CD4-positive, alpha-beta T cell (primary cell): ENCODE results near the gene MRPS12. TPM values are rescaled to one million over a fixed set of nuclear protein-coding genes. Genes with fewer than 3 reads are reported as not detected.

ENCODE experiments used
- ATAC-seq: fragments of 200-7000 bp; cut with Tn5 transposase; one replicate; pipeline ENCODE4 v1.10.0; 2022; ENCODE audit warnings: mild to moderate bottlenecking; ENCODE audit not compliant: poor library complexity
- CTCF ChIA-PET: fragments of 350-600 bp; sonication (Branson Sonifier 250); formaldehyde crosslinking; loops from one replicate; lab custom pipeline; 2021; ENCODE audit warnings: antibody characterized with exemption, inconsistent platforms; lab: Charles Lee
- POLR2A ChIA-PET: fragments of 350-600 bp; sonication (Branson Sonifier 250); formaldehyde crosslinking; loops from one replicate; lab custom pipeline; 2021; ENCODE audit warnings: antibody characterized with exemption, inconsistent platforms; lab: Charles Lee
- DNase-seq, 14 experiments: peaks; one replicate each; pipeline ENCODE4 v3.0.0-alpha.2; 2013 to 2020; ENCODE audit warnings: mixed read lengths in 2 of 14
- H3K27ac ChIP-seq, 2 donors: one replicate each; pipeline versions ENCODE4 v1.5.1 to v1.7.0; 2013; ENCODE audit warnings: low read length in 2 of 2, low read depth in 1 of 2, mild to moderate bottlenecking in 1 of 2
- H3K27me3 ChIP-seq, 2 experiments: 1 replicate in 1 of 2; 2 replicates in 1 of 2; pipeline versions ENCODE4 v1.6.1 to v1.7.0; 2013; ENCODE audit warnings: low read length in 2 of 2, control low read depth in 1 of 2, mild to moderate bottlenecking in 1 of 2, moderate library complexity in 1 of 2; ENCODE audit not compliant: insufficient read depth in 2 of 2, control insufficient read depth in 1 of 2
- H3K36me3 ChIP-seq: one replicate; pipeline ENCODE4 v1.6.1; 2013; ENCODE audit warnings: low read length, control low read depth; ENCODE audit not compliant: insufficient read depth
- H3K4me1 ChIP-seq: one replicate; pipeline ENCODE4 v1.6.1; 2013; ENCODE audit warnings: low read length, control low read depth; ENCODE audit not compliant: insufficient read depth
- H3K4me3 ChIP-seq: one replicate; pipeline ENCODE4 v1.5.1; 2013; ENCODE audit warnings: mild to moderate bottlenecking, low read length, moderate library complexity
- H3K9me3 ChIP-seq, 2 experiments: 1 replicate in 1 of 2; 2 replicates in 1 of 2; pipeline versions ENCODE4 v1.6.1 to v1.7.0; 2013; ENCODE audit warnings: low read length in 2 of 2, mild to moderate bottlenecking in 2 of 2, control low read depth in 1 of 2, moderate library complexity in 1 of 2; ENCODE audit not compliant: control insufficient read depth in 1 of 2, insufficient read depth in 1 of 2
- H3K27ac Mint-ChIP-seq: one replicate; pipeline ENCODE4 v1.8.0; 2020; ENCODE audit warnings: mixed read lengths
- H3K27me3 Mint-ChIP-seq: one replicate; pipeline ENCODE4 v1.8.0; 2021; ENCODE audit warnings: mixed read lengths
- H3K36me3 Mint-ChIP-seq: one replicate; pipeline ENCODE4 v1.8.0; 2021; ENCODE audit warnings: low read depth, mixed read lengths
- H3K4me1 Mint-ChIP-seq: one replicate; pipeline ENCODE4 v1.8.0; 2021; ENCODE audit warnings: low read depth, mixed read lengths
- H3K4me3 Mint-ChIP-seq: one replicate; pipeline ENCODE4 v1.8.0; 2020; ENCODE audit warnings: mild to moderate bottlenecking, mixed read lengths
- H3K9me3 Mint-ChIP-seq: one replicate; pipeline ENCODE4 v1.8.0; 2020; ENCODE audit warnings: mixed read lengths
- intact Hi-C, 2 experiments: fragments of 100-400 bp; cut with DNase I in 1 of 2; cut with micrococcal nuclease in 1 of 2; formaldehyde crosslinking; loops; one replicate each; pipeline versions ENCODE4 v1.15.1 to v1.9.0; 2023 to 2025; cut with DNase I, micrococcal nuclease
- total RNA-seq, 174 experiments: library from RNA in 2 of 174; stranded (reverse) in 2 of 174; gene quantifications; one replicate each; pipeline ENCODE4 v1.2.3 and lab custom pipeline; 2021 to 2026
- TF ChIP-seq, protein P1 (sequence below): fragments of 200-600 bp; IDR thresholded peaks from one replicate; pipeline ENCODE4 v1.8.0; 2022; ENCODE audit warnings: antibody characterized with exemption, mild to moderate bottlenecking

Gene MRPS12
- total RNA-seq, 2 experiments from 2014 or later: 13.7 to 15.4 TPM

DNA sequence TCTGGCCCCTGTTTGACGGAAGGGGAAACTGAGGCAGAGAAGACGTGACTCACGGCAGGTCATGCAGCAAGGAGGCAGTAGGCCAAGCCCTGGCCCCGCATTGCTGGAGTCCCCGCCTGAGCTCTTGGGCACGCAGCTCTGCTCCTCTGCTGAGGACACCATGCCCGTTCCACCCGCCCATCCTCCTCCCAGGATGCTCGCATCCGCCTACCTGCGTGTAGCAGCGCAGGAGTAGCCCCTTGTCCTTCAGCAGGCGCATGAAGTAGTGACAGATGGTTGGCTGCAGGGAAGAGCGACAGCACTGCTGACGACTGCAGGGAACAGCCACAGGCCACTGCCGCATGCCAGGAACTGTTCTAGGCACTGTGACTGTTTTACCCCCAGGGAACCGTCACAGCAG is 41.9 kb upstream of the MRPS12 start:
- Mint-ChIP-seq H3K9me3 (no peaks in the 10 kb centered on the region), H3K4me1 (peaks cover 6% of the 10 kb centered on the region), H3K4me3 (no peak overlapping the region), H3K27me3 (no peaks in the 10 kb centered on the region), H3K27ac (no peak overlapping the region), H3K36me3 (peaks cover 29% of the 10 kb centered on the region)
- DNase-seq (no peak), ATAC-seq (no peak)
- H3K4me3 ChIP-seq: no peak overlapping the region
- ChIA-PET POLR2A (interaction anchor here (0.9 kb wide), 1 partner anchor 31 kb away, joined by 3 read pairs; no protein-coding TSS in a partner anchor), CTCF (interaction anchor here (1.7 to 3.0 kb wide), 3 partner anchors 22 to 41 kb away, joined by 5 to 13 read pairs (median 5); partner anchors contain the start of genes MRPS12 and SARS2)
- peaks cover 7% of the 10 kb centered on the region for H3K4me1 ChIP-seq
- no peaks in the 10 kb centered on the region for H3K27me3 ChIP-seq
- TF ChIP-seq, protein P1, sequence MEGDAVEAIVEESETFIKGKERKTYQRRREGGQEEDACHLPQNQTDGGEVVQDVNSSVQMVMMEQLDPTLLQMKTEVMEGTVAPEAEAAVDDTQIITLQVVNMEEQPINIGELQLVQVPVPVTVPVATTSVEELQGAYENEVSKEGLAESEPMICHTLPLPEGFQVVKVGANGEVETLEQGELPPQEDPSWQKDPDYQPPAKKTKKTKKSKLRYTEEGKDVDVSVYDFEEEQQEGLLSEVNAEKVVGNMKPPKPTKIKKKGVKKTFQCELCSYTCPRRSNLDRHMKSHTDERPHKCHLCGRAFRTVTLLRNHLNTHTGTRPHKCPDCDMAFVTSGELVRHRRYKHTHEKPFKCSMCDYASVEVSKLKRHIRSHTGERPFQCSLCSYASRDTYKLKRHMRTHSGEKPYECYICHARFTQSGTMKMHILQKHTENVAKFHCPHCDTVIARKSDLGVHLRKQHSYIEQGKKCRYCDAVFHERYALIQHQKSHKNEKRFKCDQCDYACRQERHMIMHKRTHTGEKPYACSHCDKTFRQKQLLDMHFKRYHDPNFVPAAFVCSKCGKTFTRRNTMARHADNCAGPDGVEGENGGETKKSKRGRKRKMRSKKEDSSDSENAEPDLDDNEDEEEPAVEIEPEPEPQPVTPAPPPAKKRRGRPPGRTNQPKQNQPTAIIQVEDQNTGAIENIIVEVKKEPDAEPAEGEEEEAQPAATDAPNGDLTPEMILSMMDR: no peak
- H3K9me3 ChIP-seq: no peaks in the 10 kb centered on the region
- H3K36me3 ChIP-seq: peaks cover 41% of the 10 kb centered on the region
- intact Hi-C loops: loop anchor here (5.0 kb wide), 2 partner anchors 122 to 347 kb away; no protein-coding TSS in a partner anchor
- no peak overlapping the region for H3K27ac ChIP-seq

DNA sequence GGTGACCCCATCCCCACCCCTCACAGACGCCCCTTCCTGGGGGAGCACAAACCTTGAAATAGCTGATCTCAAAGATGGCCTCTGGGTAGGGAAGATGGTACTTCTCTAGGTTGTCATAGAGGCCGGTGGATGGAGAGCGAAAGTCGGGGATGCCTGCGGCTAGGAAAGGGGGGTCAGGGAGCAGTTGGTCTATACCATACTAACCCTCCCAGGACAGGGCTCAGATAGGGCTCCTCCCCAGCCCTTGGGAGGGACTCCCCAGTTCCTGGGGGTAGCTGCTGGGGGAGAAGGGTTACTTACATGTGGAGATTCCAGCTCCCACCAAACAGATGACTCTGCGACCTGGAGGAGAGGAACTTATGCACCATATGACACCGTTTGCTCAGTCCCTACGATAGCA is 40.9 kb upstream of the MRPS12 start:
- H3K9me3 Mint-ChIP-seq: no peaks in the 10 kb centered on the region
- no peak for DNase-seq
- peaks cover 6% of the 10 kb centered on the region for H3K4me1 Mint-ChIP-seq
- no peak overlapping the region for H3K27ac Mint-ChIP-seq
- Histone ChIP-seq H3K27ac (no peak overlapping the region), H3K36me3 (peaks cover 42% of the 10 kb centered on the region), H3K9me3 (no peaks in the 10 kb centered on the region), H3K4me1 (peaks cover 8% of the 10 kb centered on the region), H3K27me3 (no peaks in the 10 kb centered on the region), H3K4me3 (no peak overlapping the region)
- no peak for ATAC-seq
- ChIA-PET POLR2A (interaction anchor here (0.9 kb wide), 1 partner anchor 32 kb away, joined by 3 read pairs; no protein-coding TSS in a partner anchor), CTCF (interaction anchor here (0.7 kb wide), 1 partner anchor 12 kb away, joined by 3 read pairs; the partner anchor contains the start of gene RINL)
- intact Hi-C loops: loop anchor here (5.0 kb wide), 2 partner anchors 123 to 348 kb away; no protein-coding TSS in a partner anchor
- H3K36me3 Mint-ChIP-seq: peaks cover 29% of the 10 kb centered on the region
- H3K4me3 Mint-ChIP-seq: no peak overlapping the region
- TF ChIP-seq, protein P1: no peak
- no peaks in the 10 kb centered on the region for H3K27me3 Mint-ChIP-seq

DNA sequence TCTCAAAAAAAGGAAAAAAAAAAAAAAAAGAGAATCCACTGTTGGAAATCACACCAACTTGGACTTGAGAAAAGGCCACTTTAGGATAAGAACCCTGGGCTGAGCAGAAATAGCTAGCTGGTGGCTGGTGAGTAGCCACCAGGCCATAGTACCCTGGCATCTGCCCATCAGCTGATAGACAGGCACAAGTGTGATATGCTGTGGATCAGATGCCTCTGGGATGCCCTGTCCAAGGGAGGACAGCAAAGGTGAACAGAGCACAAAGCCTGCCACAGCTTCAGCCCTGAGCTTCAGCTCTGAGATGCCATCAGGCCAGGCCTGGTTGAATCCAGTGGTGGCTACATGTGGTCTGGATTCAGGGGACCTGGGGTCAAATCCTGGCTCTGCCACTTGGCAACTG is 40.1 kb upstream of the MRPS12 start:
- Mint-ChIP-seq H3K27me3 (no peaks in the 10 kb centered on the region), H3K9me3 (no peaks in the 10 kb centered on the region), H3K36me3 (peaks cover 29% of the 10 kb centered on the region), H3K4me1 (peaks cover 6% of the 10 kb centered on the region), H3K4me3 (no peak overlapping the region), H3K27ac (no peak overlapping the region)
- Histone ChIP-seq H3K9me3 (no peaks in the 10 kb centered on the region), H3K4me3 (no peak overlapping the region), H3K4me1 (peaks cover 12% of the 10 kb centered on the region), H3K27me3 (no peaks in the 10 kb centered on the region), H3K27ac (no peak overlapping the region), H3K36me3 (peaks cover 40% of the 10 kb centered on the region)
- POLR2A ChIA-PET: no interaction called here
- DNase-seq (no peak), ATAC-seq (no peak)
- TF ChIP-seq, protein P1: no peak
- intact Hi-C loops: no loop called here
- CTCF ChIA-PET: interaction anchor here (0.7 kb wide), 1 partner anchor 12 kb away, joined by 3 read pairs; the partner anchor contains the start of gene RINL
